ENCODE measurements around the gene VCL. TPM values are rescaled to one million over a fixed set of nuclear protein-coding genes. Genes with fewer than 3 reads are reported as not detected.

Gene VCL
- total and polyA plus RNA-seq, 2 of the 8 experiments (the other 6 are each of a cell fraction or from before 2014, with no cell fraction given), result 119 to 377 TPM

- no peak overlapping the region for H2BK15ac ChIP-seq (ENCODE audit: low read length)
- peak overlapping the region; percentile 89 for H4K5ac ChIP-seq (ENCODE audit: insufficient read length, low read depth, low read length)
- H3K27me3 ChIP-seq (replicated peaks in 1 of 4; ENCODE audit: control insufficient read depth in 3 of 4, extremely low read depth in 1 of 4, insufficient read depth in 3 of 4, low read length in 3 of 4), result no peaks in the 10 kb centered on the region
- peak overlapping the region; percentile 95 for H3K4ac ChIP-seq (replicated peaks; ENCODE audit: insufficient read length, low read depth, low read length)
- H3K4me2 ChIP-seq (ENCODE audit: insufficient read depth in 1 of 2, low read depth in 2 of 2, low read length in 2 of 2), result peak overlapping the region; percentile 65 to 75
- ChIA-PET POLR2A (ENCODE audit: partially characterized antibody) (interaction anchor here (0.6 to 8.5 kb wide), 48 partner anchors 7 to 210 kb away, joined by 3 to 261 read pairs (median 6); partner anchors contain the start of genes ADK, AP3M1, PLAU and VCL), CTCF (ENCODE audit: partially characterized antibody) (interaction anchor here (1.1 to 3.4 kb wide), 9 partner anchors 9 to 98 kb away, joined by 3 to 16 read pairs (median 5); no protein-coding TSS in a partner anchor)
- H2BK12ac ChIP-seq (ENCODE audit: low read depth, low read length), result peak overlapping the region; percentile 99
- peak overlapping the region; percentile 100 for H2BK5ac ChIP-seq (ENCODE audit: low read depth, low read length)
- H3K23me2 ChIP-seq (ENCODE audit: low read depth, low read length), result no peaks in the 10 kb centered on the region
- H4K91ac ChIP-seq (replicated peaks; ENCODE audit: insufficient read length, low read length), result peak overlapping the region; percentile 93
- H2AFZ ChIP-seq (ENCODE audit: low read length), result no peak overlapping the region
- H2BK20ac ChIP-seq (ENCODE audit: low read length), result peak overlapping the region; percentile 96
- H3K18ac ChIP-seq (ENCODE audit: extremely low read depth, low read length), result peak overlapping the region; percentile 95
- peak overlapping the region in 3 of 4 experiments; percentile 84 to 91 (median 87); a peak in 6 of 7 replicates for H3K9ac ChIP-seq (replicated peaks in 1 of 4; ENCODE audit: extremely low read depth in 1 of 4, low read depth in 3 of 4, low read length in 3 of 4)
- H3K56ac ChIP-seq (replicated peaks; ENCODE audit: insufficient read length, low read depth, low read length), result peak overlapping the region; percentile 73
- H4K8ac ChIP-seq (ENCODE audit: extremely low read depth, insufficient read depth, low read length), result peak overlapping the region; percentile 81; the same call in 1 of the 2 replicates
- H4K20me1 ChIP-seq (replicated peaks in 1 of 2; ENCODE audit: control insufficient read depth in 1 of 2, insufficient read depth in 2 of 2, low read length in 2 of 2), result no peaks in the 10 kb centered on the region
- peak overlapping the region; percentile 99 for H2BK120ac ChIP-seq (replicated peaks; ENCODE audit: low read depth, low read length)
- H3K27ac ChIP-seq (ENCODE audit: low read depth, low read length), result peak overlapping the region; percentile 98
- FAIRE-seq, result peak; percentile 88
- H3K79me2 ChIP-seq (ENCODE audit: control insufficient read depth in 1 of 2, insufficient read depth in 2 of 2, low read length in 2 of 2), result no peaks in the 10 kb centered on the region
- no peaks in the 10 kb centered on the region for H3K79me1 ChIP-seq (ENCODE audit: low read depth, low read length)
- no peaks in the 10 kb centered on the region for H3K36me3 ChIP-seq (ENCODE audit: control insufficient read depth in 2 of 4, insufficient read depth in 4 of 4, low read length in 3 of 4)
- H3K23ac ChIP-seq (ENCODE audit: insufficient read length), result no peak overlapping the region
- H3K4me3 ChIP-seq (ENCODE audit: extremely low read depth in 1 of 4, insufficient read depth in 2 of 4, low read depth in 3 of 4, low read length in 4 of 4), result peak overlapping the region in 1 of 4 experiments; percentile 38; a peak in 2 of 8 replicates
- DNase-seq (ENCODE audit: low read depth in 1 of 2, low spot score in 2 of 2), result peak; percentile 80 to 96
- WGBS, 2 experiments (ENCODE audit: extremely low coverage in 1 of 2, insufficient coverage in 1 of 2, insufficient read length in 1 of 2, insufficient replicate concordance in 2 of 2, low coverage in 1 of 2, low lambda C conversion rate in 2 of 2, missing lambda C conversion rate in 1 of 2), result 3% methylated on average over 16 of the region's 16 CpGs; no CpG with 5 or more reads in 1 of the 2 experiments
- H3K4me1 ChIP-seq (replicated peaks in 1 of 4; ENCODE audit: control insufficient read depth in 3 of 4, insufficient read depth in 4 of 4, low read length in 3 of 4), result peaks cover 18 to 38% (median 31%) of the 10 kb centered on the region in 4 experiments
- H3K9me3 ChIP-seq (ENCODE audit: insufficient read depth in 2 of 2, low read depth in 1 of 2, low read length in 1 of 2), result no peaks in the 10 kb centered on the region
- H3K14ac ChIP-seq (ENCODE audit: insufficient read length), result no peak overlapping the region
- H2AK5ac ChIP-seq (ENCODE audit: low read depth, low read length), result peak overlapping the region; percentile 99
- no peak for TF ChIP-seq CTCF (IDR thresholded peaks at IDR 0.05; ENCODE audit: control extremely low read depth in 1 of 3, insufficient read depth in 1 of 3, low read depth in 1 of 3, low read length in 3 of 3)
- TF ChIP-seq JUN (IDR thresholded peaks at IDR 0.05; ENCODE audit: low read depth, low read length), result peak; percentile 21; the same call in 1 of the 2 replicates
- TF ChIP-seq EGR1 (IDR thresholded peaks at IDR 0.05; ENCODE audit: borderline replicate concordance, low read depth, low read length), result 0 out of 2 replicates have a peak, but pooled peaks have one; percentile 8
- peak; percentile 76 for TF ChIP-seq SP1 (IDR thresholded peaks at IDR 0.05; ENCODE audit: low read depth, low read length)
- peak; percentile 89 for TF ChIP-seq TBP (IDR thresholded peaks at IDR 0.05; ENCODE audit: low read depth, low read length)
- peak; percentile 54 for TF ChIP-seq CREB1 (IDR thresholded peaks at IDR 0.05)
- TF ChIP-seq, protein P1, sequence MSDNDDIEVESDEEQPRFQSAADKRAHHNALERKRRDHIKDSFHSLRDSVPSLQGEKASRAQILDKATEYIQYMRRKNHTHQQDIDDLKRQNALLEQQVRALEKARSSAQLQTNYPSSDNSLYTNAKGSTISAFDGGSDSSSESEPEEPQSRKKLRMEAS (IDR thresholded peaks at IDR 0.05), result peak; percentile 78
- peak; percentile 90 for TF ChIP-seq TAF1 (IDR thresholded peaks at IDR 0.05; ENCODE audit: low read depth, low read length)
These were observed 31.8 kb upstream of the VCL start for GRCh38 chr10:73965890-73966768.

Measured in H1 (cell line).